Endodermal cell (in vitro differentiated cells): ENCODE measurements around the gene HSDL2. TPM values are rescaled to one million over a fixed set of nuclear protein-coding genes. Genes with fewer than 3 reads are reported as not detected.

Experiments
- DNase-seq: peaks from one replicate; pipeline ENCODE4 v3.0.0-alpha.2; 2017
- H3K27ac ChIP-seq: 2 replicates; pipeline ENCODE4 v1.5.1; 2013; ENCODE audit warnings: mild to moderate bottlenecking, low read depth, low read length, moderate library complexity
- H3K27me3 ChIP-seq: 2 replicates; pipeline ENCODE4 v1.6.1; 2013; ENCODE audit warnings: mild to moderate bottlenecking, low read length, moderate library complexity; ENCODE audit not compliant: insufficient read depth, control insufficient read depth, poor library complexity, severe bottlenecking
- H3K36me3 ChIP-seq: 2 replicates; pipeline ENCODE4 v1.7.0; 2013; ENCODE audit warnings: mild to moderate bottlenecking, low read length, moderate library complexity; ENCODE audit not compliant: control insufficient read depth, insufficient read depth
- H3K4me1 ChIP-seq: one replicate; pipeline ENCODE4 v1.7.0; 2013; ENCODE audit warnings: low read length; ENCODE audit not compliant: control insufficient read depth, insufficient read depth
- H3K4me3 ChIP-seq: 2 replicates; pipeline ENCODE4 v1.5.1; 2013; ENCODE audit warnings: mild to moderate bottlenecking, low read length, moderate library complexity
- H3K9ac ChIP-seq: 2 replicates; pipeline ENCODE4 v1.6.1; 2013; ENCODE audit warnings: mild to moderate bottlenecking, low read length, moderate library complexity; ENCODE audit not compliant: poor library complexity, severe bottlenecking; ENCODE audit errors: extremely low read depth
- H3K9me3 ChIP-seq: 2 replicates; pipeline ENCODE4 v1.6.1; 2013; ENCODE audit warnings: mild to moderate bottlenecking, low read length, moderate library complexity; ENCODE audit not compliant: control insufficient read depth
- H3K27ac Mint-ChIP-seq: 2 replicates; pipeline ENCODE4 v1.8.0; 2020; ENCODE audit warnings: mixed read lengths
- H3K27me3 Mint-ChIP-seq: 2 replicates; pipeline ENCODE4 v1.8.0; 2021; ENCODE audit warnings: mild to moderate bottlenecking, mixed read lengths; ENCODE audit not compliant: insufficient read depth
- H3K36me3 Mint-ChIP-seq: 2 replicates; pipeline ENCODE4 v1.8.0; 2020; ENCODE audit warnings: low read depth, mixed read lengths
- H3K4me1 Mint-ChIP-seq: 2 replicates; pipeline ENCODE4 v1.8.0; 2020; ENCODE audit warnings: mixed read lengths
- H3K4me3 Mint-ChIP-seq: 2 replicates; pipeline ENCODE4 v1.8.0; 2020; ENCODE audit warnings: mild to moderate bottlenecking, moderate library complexity, mixed read lengths
- H3K9me3 Mint-ChIP-seq: 2 replicates; pipeline ENCODE4 v1.8.0; 2020; ENCODE audit warnings: mild to moderate bottlenecking, mixed read lengths
- CTCF ChIP-seq: fragments of 200-600 bp; sonication (generic); conservative IDR thresholded peaks from 2 replicates; pipeline ENCODE4 v1.5.0; 2021; ENCODE audit warnings: antibody characterized with exemption, mild to moderate bottlenecking
- WGBS, 2 experiments: methylation state at CpG; one replicate each; pipeline versions ENCODE4 v1.1.5 to v1.1.7; 2013; ENCODE audit warnings: missing lambda C conversion rate in 2 of 2, mixed read lengths in 1 of 2; ENCODE audit not compliant: insufficient coverage in 1 of 2, insufficient read length in 1 of 2; 5-methylcytosine and 5-hydroxymethylcytosine counted together
- total RNA-seq, 2 donors: library from RNA; stranded (reverse); fragmentation: NEBNext Ultra II Directional in 1 of 2; extraction: Animal tissue kit (Norgen Biotek cat#: 25700) in 1 of 2; gene quantifications; 2 replicates in 1 of 2; 3 replicates in 1 of 2; pipeline ENCODE4 v1.2.1, GENCODE V29; 2021

The HSDL2 gene
- total RNA-seq, 2 donors from 2014 or later: 22.5 to 29.1 TPM

- Histone ChIP-seq H3K27ac (no peak overlapping the region), H3K4me3 (no peak overlapping the region), H3K27me3 (no peaks in the 10 kb centered on the region), H3K9ac (no peak overlapping the region), H3K4me1 (no peaks in the 10 kb centered on the region), H3K36me3 (no peaks in the 10 kb centered on the region), H3K9me3 (peaks cover 31% of the 10 kb centered on the region)
- Mint-ChIP-seq H3K27ac (no peak overlapping the region), H3K27me3 (no peaks in the 10 kb centered on the region), H3K4me1 (no peaks in the 10 kb centered on the region), H3K36me3 (peaks cover 63% of the 10 kb centered on the region), H3K4me3 (no peak overlapping the region), H3K9me3 (peaks cover 51% of the 10 kb centered on the region)
- 87 to 90% methylated on average over 2 to 5 of the region's 6 CpGs for WGBS, 2 experiments
- no peak for DNase-seq
- no peak for TF ChIP-seq CTCF
Measured at GRCh38 chr9:112396416-112396815, 16.5 kb downstream of the HSDL2 start.

GRCh38 chr9:112396872-112397271 lies 17.0 kb downstream of the HSDL2 start:
- Mint-ChIP-seq H3K4me3 (no peak overlapping the region), H3K9me3 (peaks cover 48% of the 10 kb centered on the region), H3K27me3 (no peaks in the 10 kb centered on the region), H3K27ac (no peak overlapping the region), H3K4me1 (no peaks in the 10 kb centered on the region), H3K36me3 (peaks cover 62% of the 10 kb centered on the region)
- Histone ChIP-seq H3K27ac (no peak overlapping the region), H3K27me3 (no peaks in the 10 kb centered on the region), H3K4me1 (no peaks in the 10 kb centered on the region), H3K4me3 (no peak overlapping the region), H3K9me3 (peaks cover 26% of the 10 kb centered on the region), H3K36me3 (no peaks in the 10 kb centered on the region), H3K9ac (no peak overlapping the region)
- no peak for TF ChIP-seq CTCF
- 92 to 94% methylated on average over 9 of the region's 9 CpGs for WGBS, 2 experiments
- DNase-seq: no peak

- TF ChIP-seq CTCF: no peak
- WGBS, 2 experiments: 86 to 95% methylated on average over 4 to 5 of the region's 6 CpGs
- H3K4me1 Mint-ChIP-seq: no peaks in the 10 kb centered on the region
- Histone ChIP-seq H3K27me3 (no peaks in the 10 kb centered on the region), H3K36me3 (no peaks in the 10 kb centered on the region), H3K9me3 (peaks cover 20% of the 10 kb centered on the region), H3K9ac (no peak overlapping the region), H3K27ac (no peak overlapping the region), H3K4me3 (no peak overlapping the region), H3K4me1 (no peaks in the 10 kb centered on the region)
- H3K27ac Mint-ChIP-seq: no peak overlapping the region
- peaks cover 37% of the 10 kb centered on the region for H3K9me3 Mint-ChIP-seq
- no peaks in the 10 kb centered on the region for H3K27me3 Mint-ChIP-seq
- no peak for DNase-seq
- H3K4me3 Mint-ChIP-seq: no peak overlapping the region
- H3K36me3 Mint-ChIP-seq: peaks cover 48% of the 10 kb centered on the region
Measured at GRCh38 chr9:112401175-112401815, 21.4 kb downstream of the HSDL2 start.
